ENCODE results near the gene LTO1. TPM values are rescaled to one million over a fixed set of nuclear protein-coding genes. Genes with fewer than 3 reads are reported as not detected.
"Not testable (repeated sequence)": the region's sequence is repeated elsewhere in the genome, so short reads cannot be mapped to it uniquely, and the experiment has no call there.

LTO1 gene
- total RNA-seq, 1 donor from 2014 or later = 24.4 TPM

DNA sequence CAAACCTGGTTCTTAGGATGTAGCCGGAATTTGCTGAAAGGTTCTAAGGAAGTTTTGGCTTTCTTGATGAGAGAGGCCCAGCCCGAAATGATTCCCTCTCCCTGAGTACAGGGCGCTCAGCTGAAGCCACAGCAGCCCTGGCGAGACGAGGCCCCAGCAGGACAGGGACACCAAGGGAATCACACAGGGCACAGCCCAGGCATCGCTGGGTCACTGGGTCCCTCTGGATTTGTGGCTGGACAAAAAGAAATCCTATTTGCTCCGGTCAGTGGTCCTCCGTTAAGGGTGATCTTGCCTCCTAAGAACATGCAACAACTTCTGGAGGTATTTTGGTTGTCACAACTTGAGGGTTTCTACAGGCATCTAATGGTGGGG is 22.3 kb upstream of the LTO1 start:
- Mint-ChIP-seq H3K36me3 (ENCODE audit: low read depth) (no peaks in the 10 kb centered on the region), H3K27me3 (ENCODE audit: low read depth) (peaks cover 27% of the 10 kb centered on the region), H3K27ac (no peak overlapping the region), H3K4me1 (ENCODE audit: low read depth) (no peaks in the 10 kb centered on the region), H3K9me3 (peaks cover under 1% of the 10 kb centered on the region), H3K4me3 (ENCODE audit: low read depth) (no peak overlapping the region)
- intact Hi-C loops (cut with micrococcal nuclease) = no loop called here
- DNase-seq (ENCODE audit: low spot score) = no peak

DNA sequence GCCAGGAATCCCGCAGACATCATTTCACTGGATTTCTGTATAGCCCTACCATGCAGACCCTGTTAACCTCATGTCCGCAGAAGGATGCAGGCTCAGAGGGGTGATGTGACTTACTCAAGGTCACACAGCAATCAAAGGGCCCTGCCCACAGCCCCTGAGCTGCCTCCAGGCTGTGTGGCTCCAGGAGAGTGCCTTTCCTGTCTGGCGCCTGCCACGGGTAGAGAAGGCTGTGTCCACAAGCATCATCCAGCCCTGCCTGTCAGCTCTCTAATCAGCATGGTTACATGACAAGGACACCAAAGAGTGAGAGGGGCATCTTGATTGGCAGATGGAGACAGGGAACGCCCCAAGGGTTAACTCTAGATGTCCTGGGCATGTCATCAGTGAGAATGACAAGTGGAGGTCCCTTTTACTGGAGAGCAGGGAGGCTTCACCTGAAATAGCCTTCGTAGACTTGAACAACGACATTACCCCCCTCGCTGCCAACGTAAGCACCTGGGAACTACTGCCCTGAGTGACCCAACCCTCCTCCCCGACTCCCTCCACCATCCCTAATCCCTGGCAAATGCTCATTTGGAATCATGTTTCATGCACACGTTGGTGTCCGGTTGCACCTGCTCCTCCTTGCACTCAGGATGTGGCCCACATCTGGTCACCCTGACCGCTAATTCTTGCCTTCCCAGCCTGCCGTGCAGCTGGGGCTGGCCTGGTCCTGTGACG is 21.8 kb upstream of the LTO1 start:
- intact Hi-C loops (cut with micrococcal nuclease) = no loop called here
- no peak for DNase-seq (ENCODE audit: low spot score)
- Mint-ChIP-seq H3K36me3 (ENCODE audit: low read depth) (no peaks in the 10 kb centered on the region), H3K4me1 (ENCODE audit: low read depth) (no peaks in the 10 kb centered on the region), H3K27ac (no peak overlapping the region), H3K9me3 (peaks cover 4% of the 10 kb centered on the region), H3K4me3 (ENCODE audit: low read depth) (no peak overlapping the region), H3K27me3 (ENCODE audit: low read depth) (peaks cover 28% of the 10 kb centered on the region)

DNA sequence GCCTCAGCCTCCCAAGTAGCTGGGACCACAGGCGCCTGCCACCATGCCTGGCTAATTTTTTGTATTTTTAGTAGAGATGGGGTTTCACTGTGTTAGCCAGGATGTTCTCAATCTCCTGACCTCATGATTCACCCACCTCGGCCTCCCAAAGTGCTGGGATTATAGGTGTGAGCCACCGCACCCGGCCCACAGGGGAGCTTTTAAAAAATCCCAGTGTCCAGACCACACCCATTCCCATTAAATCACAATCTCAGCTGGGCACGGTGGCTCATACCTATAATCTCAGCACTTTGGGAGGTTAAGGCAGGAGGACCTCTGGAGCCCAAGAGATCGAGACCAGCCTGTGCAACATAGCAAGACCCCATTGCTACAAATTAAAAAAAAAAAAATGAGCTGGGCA is 20.8 kb upstream of the LTO1 start:
- peaks cover 26% of the 10 kb centered on the region for H3K27me3 Mint-ChIP-seq (ENCODE audit: low read depth)
- intact Hi-C loops (cut with micrococcal nuclease); H3K4me1 Mint-ChIP-seq (ENCODE audit: low read depth); DNase-seq (ENCODE audit: low spot score); H3K9me3 Mint-ChIP-seq; H3K36me3 Mint-ChIP-seq (ENCODE audit: low read depth); H3K4me3 Mint-ChIP-seq (ENCODE audit: low read depth); H3K27ac Mint-ChIP-seq: not testable (repeated sequence)

DNA sequence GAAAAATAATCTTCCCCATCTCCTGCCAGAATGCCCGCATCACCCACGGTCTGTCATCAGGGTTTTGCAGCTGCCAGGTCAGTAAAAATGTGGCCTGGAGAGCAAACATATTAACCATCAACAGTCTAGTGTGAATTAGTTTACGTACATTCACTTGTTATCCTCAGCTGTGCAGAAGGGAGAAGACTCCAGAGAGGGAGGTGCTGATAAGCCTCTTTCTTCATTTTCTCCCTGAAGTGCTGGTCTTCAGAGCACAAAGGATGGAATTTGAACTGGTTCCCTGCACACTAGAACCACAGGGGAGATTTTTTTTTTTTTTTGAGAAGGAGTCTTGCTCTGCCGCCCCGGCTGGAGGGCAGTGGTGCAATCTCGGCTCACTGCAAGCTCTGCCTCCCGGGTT is 20.4 kb upstream of the LTO1 start:
- intact Hi-C loops (cut with micrococcal nuclease) = no loop called here
- H3K9me3 Mint-ChIP-seq = peaks cover 4% of the 10 kb centered on the region
- peaks cover 22% of the 10 kb centered on the region for H3K27me3 Mint-ChIP-seq (ENCODE audit: low read depth)
- no peak overlapping the region for H3K4me3 Mint-ChIP-seq (ENCODE audit: low read depth)
- no peak for DNase-seq (ENCODE audit: low spot score)
- H3K36me3 Mint-ChIP-seq (ENCODE audit: low read depth) = no peaks in the 10 kb centered on the region
- H3K27ac Mint-ChIP-seq = no peak overlapping the region
- no peaks in the 10 kb centered on the region for H3K4me1 Mint-ChIP-seq (ENCODE audit: low read depth)

DNA sequence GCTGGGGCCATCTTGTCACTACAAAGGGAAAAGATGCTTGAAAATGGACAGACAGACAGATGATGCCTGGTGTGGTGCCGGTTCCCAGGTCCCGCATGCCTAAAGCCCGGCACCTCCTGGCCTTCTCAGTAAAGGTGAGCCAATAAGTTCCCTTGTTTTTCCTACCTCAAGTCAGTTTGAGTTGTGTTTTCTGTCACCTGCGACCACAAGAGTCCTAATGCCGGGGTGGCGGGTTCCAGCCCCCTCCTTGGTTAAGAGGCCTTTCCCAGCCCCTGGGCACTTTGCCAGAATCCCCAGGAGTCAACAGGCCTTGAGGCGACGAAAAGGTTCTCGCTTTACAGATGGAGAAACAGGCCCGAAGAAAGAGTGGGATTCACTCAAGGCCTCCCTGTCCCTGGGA is 19.6 kb upstream of the LTO1 start:
- H3K4me1 Mint-ChIP-seq (ENCODE audit: low read depth) = peaks cover 2% of the 10 kb centered on the region
- intact Hi-C loops (cut with micrococcal nuclease) = no loop called here

DNA sequence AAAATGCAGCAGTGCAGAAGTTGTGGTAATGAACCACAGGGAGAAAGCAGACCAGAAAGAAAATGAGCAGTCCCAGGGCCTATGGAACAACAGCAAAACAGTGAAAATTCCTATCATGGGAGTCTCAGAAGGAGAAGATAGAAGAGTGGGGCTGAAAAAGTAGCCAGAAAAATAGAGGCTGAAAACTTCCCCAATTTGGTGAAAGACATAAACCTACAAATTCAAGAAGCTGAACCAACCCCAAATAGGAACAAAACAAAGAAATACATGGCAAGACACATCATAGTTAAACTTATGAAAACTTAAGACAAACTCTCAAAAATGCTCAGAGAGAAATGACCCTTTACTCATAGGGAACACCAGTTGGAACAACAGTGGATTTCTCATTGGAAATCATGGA is 17.3 kb upstream of the LTO1 start:
- no peak overlapping the region for H3K27ac Mint-ChIP-seq

More for the DNA sequence above, 19.6 kb upstream of the LTO1 start:
- no peak overlapping the region for H3K27ac Mint-ChIP-seq
- H3K36me3 Mint-ChIP-seq (ENCODE audit: low read depth) = no peaks in the 10 kb centered on the region
- peaks cover 4% of the 10 kb centered on the region for H3K9me3 Mint-ChIP-seq
- peaks cover 17% of the 10 kb centered on the region for H3K27me3 Mint-ChIP-seq (ENCODE audit: low read depth)
- no peak for DNase-seq (ENCODE audit: low spot score)
- H3K4me3 Mint-ChIP-seq (ENCODE audit: low read depth) = no peak overlapping the region

DNA sequence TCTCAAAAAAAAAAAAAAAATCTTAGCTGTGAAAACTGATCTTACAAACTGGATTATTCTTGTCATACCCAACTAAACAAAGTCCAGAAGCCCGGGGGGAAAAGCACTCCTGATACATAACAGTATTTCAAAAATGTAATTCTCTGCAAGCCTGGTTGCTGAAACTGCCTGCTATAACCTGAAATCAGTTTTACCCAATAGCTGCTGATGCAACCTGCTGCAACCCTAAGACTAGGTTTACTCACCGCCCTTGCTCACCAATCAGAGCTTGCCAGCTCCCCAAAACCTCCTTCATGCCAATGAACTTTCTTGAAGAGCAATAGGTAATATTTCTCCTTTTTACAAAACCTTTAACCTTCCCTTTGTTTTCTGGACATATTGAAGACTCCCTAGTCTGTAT is 16.3 kb upstream of the LTO1 start:
- Mint-ChIP-seq H3K4me3 (ENCODE audit: low read depth) (no peak overlapping the region), H3K36me3 (ENCODE audit: low read depth) (no peaks in the 10 kb centered on the region), H3K27me3 (ENCODE audit: low read depth) (peaks cover 13% of the 10 kb centered on the region), H3K27ac (no peak overlapping the region), H3K4me1 (ENCODE audit: low read depth) (peaks cover 12% of the 10 kb centered on the region), H3K9me3 (peaks cover 4% of the 10 kb centered on the region)
- DNase-seq (ENCODE audit: low spot score) = no peak
- intact Hi-C loops (cut with micrococcal nuclease) = no loop called here

More for the DNA sequence above, 17.3 kb upstream of the LTO1 start:
- H3K4me3 Mint-ChIP-seq (ENCODE audit: low read depth) = no peak overlapping the region
- peaks cover 4% of the 10 kb centered on the region for H3K9me3 Mint-ChIP-seq
- no peaks in the 10 kb centered on the region for H3K36me3 Mint-ChIP-seq (ENCODE audit: low read depth)
- peaks cover 12% of the 10 kb centered on the region for H3K4me1 Mint-ChIP-seq (ENCODE audit: low read depth)
- DNase-seq (ENCODE audit: low spot score) = no peak
- peaks cover 13% of the 10 kb centered on the region for H3K27me3 Mint-ChIP-seq (ENCODE audit: low read depth)
- intact Hi-C loops (cut with micrococcal nuclease) = no loop called here

DNA sequence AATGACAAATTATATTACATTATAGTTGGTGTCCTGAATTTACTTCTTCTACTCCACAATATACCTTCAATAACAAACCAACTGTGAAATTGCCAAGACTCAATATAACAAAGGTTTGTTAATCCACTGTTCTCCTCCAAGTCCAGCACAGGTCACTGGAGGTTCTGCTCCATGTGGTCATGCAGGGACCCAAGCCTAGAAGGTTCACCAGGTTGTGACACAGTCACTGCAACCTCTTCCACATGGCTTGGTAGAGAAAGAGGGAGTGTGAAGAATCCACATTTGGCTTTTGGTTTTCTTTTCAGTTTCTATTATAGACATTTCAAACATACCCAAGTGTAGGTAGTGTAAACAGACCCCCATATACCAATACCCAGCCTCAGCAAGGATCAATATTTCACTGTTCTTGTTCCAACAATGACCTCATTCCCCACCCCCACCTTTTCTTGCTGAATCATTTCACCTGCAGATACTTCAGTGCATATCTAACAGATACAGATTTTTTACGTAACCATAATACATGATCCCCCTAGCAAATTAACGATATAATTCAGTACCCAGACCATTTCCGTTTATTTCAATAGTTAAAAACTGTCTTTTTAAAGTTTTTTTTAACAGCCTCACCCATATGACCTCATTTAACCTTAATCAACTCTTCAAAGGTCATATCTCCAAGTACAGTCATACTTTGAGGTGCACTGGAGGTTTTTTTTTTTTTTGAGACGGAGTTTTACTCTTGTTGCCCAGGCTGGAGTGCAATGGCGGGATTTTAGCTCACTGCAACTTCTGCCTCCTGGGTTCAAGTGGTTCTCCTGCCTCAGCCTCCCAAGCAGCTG is 14.5 kb upstream of the LTO1 start:
- DNase-seq (ENCODE audit: low spot score) = no peak
- intact Hi-C loops (cut with micrococcal nuclease) = loop anchor here (5.0 kb wide), 2 partner anchors 113 to 508 kb away; no protein-coding TSS in a partner anchor
- Mint-ChIP-seq H3K4me3 (ENCODE audit: low read depth) (no peak overlapping the region), H3K9me3 (peaks cover 4% of the 10 kb centered on the region), H3K4me1 (ENCODE audit: low read depth) (peaks cover 14% of the 10 kb centered on the region), H3K27ac (no peak overlapping the region), H3K27me3 (ENCODE audit: low read depth) (peaks cover 10% of the 10 kb centered on the region), H3K36me3 (ENCODE audit: low read depth) (no peaks in the 10 kb centered on the region)

DNA sequence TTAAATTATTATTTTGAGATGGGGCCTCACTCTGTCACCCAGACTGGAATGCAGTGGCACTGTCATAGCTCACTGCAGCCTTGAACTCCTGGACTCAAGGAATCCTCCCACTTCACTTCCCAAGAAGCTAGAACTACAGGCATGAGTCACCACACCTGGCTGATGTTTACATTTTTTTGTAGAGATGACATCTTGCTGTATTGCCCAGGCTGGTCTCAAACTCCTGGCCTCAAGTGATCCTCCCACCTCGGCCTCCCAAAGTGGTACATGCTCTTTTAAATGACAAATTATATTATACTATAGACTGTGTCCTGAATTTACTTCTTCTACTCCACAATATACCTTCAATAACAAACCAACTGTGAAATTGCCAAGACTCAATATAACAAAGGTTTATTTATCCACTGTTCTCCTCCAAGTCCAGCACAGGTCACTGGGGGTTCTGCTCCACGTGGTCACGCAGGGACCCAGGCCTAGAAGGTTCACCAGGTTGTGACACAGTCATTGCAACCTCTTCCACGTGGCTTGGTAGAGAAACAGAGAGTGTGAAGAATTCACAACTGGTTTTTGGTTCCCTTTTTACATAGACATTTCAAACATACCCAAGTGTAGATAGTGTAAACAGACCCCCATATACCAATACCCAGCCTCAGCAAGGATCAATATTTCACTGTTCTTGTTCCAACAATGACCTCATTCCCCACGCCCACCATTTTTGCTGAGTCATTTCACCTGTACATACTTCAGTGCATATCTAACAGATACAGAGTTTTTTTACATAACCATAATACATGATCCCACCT is 13.0 kb upstream of the LTO1 start:
- H3K4me3 Mint-ChIP-seq (ENCODE audit: low read depth); H3K27me3 Mint-ChIP-seq (ENCODE audit: low read depth); DNase-seq (ENCODE audit: low spot score); H3K27ac Mint-ChIP-seq; H3K9me3 Mint-ChIP-seq; H3K36me3 Mint-ChIP-seq (ENCODE audit: low read depth): not testable (repeated sequence)
- intact Hi-C loops (cut with micrococcal nuclease) = loop anchor here (5.0 kb wide), 2 partner anchors 114 to 509 kb away; no protein-coding TSS in a partner anchor
- H3K4me1 Mint-ChIP-seq (ENCODE audit: low read depth) = peaks cover 14% of the 10 kb centered on the region

DNA sequence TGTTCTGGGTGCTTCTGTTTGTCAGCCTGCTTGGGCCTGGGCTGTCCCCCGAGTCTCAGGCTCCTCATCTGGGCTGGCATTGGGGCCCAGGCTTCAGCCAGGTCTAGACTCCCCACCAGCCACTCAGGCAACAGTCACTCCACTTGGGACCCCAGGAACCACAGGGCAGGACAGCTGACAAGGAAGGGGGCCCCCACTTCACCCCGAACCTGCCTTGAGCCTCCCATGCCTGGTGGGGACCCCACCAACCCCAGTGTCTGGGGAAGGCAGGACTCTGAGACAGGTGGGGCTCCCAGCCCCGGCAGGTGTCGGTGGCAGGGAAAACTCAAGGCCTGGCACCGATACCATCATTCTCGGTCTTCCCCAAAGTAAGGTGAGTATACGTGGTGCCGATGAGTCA is 11.7 kb upstream of the LTO1 start:
- no peak for DNase-seq (ENCODE audit: low spot score)
- Mint-ChIP-seq H3K27ac (no peak overlapping the region), H3K4me3 (ENCODE audit: low read depth) (no peak overlapping the region), H3K4me1 (ENCODE audit: low read depth) (peaks cover 14% of the 10 kb centered on the region), H3K27me3 (ENCODE audit: low read depth) (peaks cover 3% of the 10 kb centered on the region), H3K36me3 (ENCODE audit: low read depth) (no peaks in the 10 kb centered on the region), H3K9me3 (no peaks in the 10 kb centered on the region)
- intact Hi-C loops (cut with micrococcal nuclease) = loop anchor here (1.0 to 5.0 kb wide), 3 partner anchors 115 to 510 kb away; no protein-coding TSS in a partner anchor

DNA sequence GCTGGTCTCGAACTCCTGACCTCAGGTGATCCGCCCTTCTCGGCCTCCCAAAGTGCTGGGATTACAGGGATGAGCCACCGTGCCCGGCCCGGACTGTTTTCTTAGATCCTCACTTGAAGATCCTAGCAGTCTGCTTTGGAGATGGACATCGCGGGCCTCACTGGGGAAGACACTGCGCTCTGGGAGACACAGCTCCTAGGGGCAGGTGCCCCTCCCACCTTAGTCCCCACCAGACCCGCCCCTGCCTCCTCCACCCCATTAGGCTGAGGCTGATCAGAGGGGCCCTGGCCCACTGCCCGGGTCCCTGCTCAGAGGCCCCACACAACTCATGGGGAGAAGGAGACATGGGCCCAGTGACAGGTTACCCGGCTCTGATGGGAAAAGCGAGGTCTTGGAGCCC is 11.3 kb upstream of the LTO1 start:
- H3K36me3 Mint-ChIP-seq (ENCODE audit: low read depth) = no peaks in the 10 kb centered on the region
- H3K27me3 Mint-ChIP-seq (ENCODE audit: low read depth) = peaks cover 1% of the 10 kb centered on the region
- no peak for DNase-seq (ENCODE audit: low spot score)
- peaks cover 14% of the 10 kb centered on the region for H3K4me1 Mint-ChIP-seq (ENCODE audit: low read depth)
- no peaks in the 10 kb centered on the region for H3K9me3 Mint-ChIP-seq
- H3K4me3 Mint-ChIP-seq (ENCODE audit: low read depth) = no peak overlapping the region
- intact Hi-C loops (cut with micrococcal nuclease) = loop anchor here (1.0 to 5.0 kb wide), 3 partner anchors 116 to 511 kb away; no protein-coding TSS in a partner anchor
- H3K27ac Mint-ChIP-seq = no peak overlapping the region

DNA sequence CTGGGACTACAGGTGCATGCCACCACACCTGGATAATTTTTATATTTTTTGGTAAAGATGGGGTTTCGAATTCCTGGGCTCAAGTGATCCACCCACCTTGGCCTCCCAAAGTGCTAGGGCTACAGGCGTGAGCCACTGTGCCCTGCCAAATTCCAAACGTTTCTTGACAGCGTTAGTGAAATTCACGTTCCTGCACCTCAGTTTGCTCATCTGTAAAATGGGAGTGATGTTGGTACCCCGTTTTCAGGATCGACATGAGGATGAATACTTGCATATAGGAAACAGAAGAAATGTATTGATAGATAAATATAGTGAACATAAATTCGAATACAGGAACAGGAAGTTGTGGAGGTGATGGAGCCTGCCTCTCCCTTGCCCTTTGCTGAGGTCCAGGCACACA is 10.2 kb upstream of the LTO1 start:
- H3K9me3 Mint-ChIP-seq = no peaks in the 10 kb centered on the region
- H3K4me1 Mint-ChIP-seq (ENCODE audit: low read depth) = peaks cover 14% of the 10 kb centered on the region
- no peak overlapping the region for H3K4me3 Mint-ChIP-seq (ENCODE audit: low read depth)
- no peak overlapping the region for H3K27ac Mint-ChIP-seq
- intact Hi-C loops (cut with micrococcal nuclease) = loop anchor here (5.0 kb wide), 2 partner anchors 117 to 512 kb away; no protein-coding TSS in a partner anchor
- H3K36me3 Mint-ChIP-seq (ENCODE audit: low read depth) = no peaks in the 10 kb centered on the region
- DNase-seq (ENCODE audit: low spot score) = no peak
- peaks cover 4% of the 10 kb centered on the region for H3K27me3 Mint-ChIP-seq (ENCODE audit: low read depth)

All from activated T-helper 2 cell treated with anti-CD3 and anti-CD28 coated beads, Interferon-gamma antibody, Interleukin-2, Interleukin-4, amounts not matched to agents 10 μg/mL and 5 μg/mL and 100 μg/mL, durations not matched to agents 14 hours and 24 hours and 36 hours (primary cell).